Parathyroid adenoma (tissue), 2 donors: ENCODE results near the gene DTHD1.
A peak's percentile ranks its signal among the peaks of the same experiment; 100 is the strongest.

Source experiments
- H2AFZ ChIP-seq: fragments of 300-600 bp; sonication (generic); one replicate; pipeline ENCODE4 v1.7.0; 2017; ENCODE audit warnings: antibody characterized with exemption, mild to moderate bottlenecking
- H3K27ac ChIP-seq: fragments of 300-600 bp; sonication (generic); one replicate; pipeline ENCODE4 v1.7.0; 2017
- H3K27me3 ChIP-seq: fragments of 300-600 bp; sonication (generic); one replicate; pipeline ENCODE4 v1.7.0; 2017; ENCODE audit warnings: low read length; ENCODE audit not compliant: control insufficient read depth, insufficient read depth
- H3K36me3 ChIP-seq: fragments of 300-600 bp; sonication (generic); one replicate; pipeline ENCODE4 v1.7.0; 2017; ENCODE audit warnings: low read length; ENCODE audit not compliant: control insufficient read depth, insufficient read depth
- H3K4me1 ChIP-seq: fragments of 300-600 bp; sonication (generic); one replicate; pipeline ENCODE4 v1.7.0; 2017; ENCODE audit warnings: control low read depth
- H3K4me2 ChIP-seq: fragments of 300-600 bp; sonication (generic); one replicate; pipeline ENCODE4 v1.7.0; 2017; ENCODE audit warnings: low read length
- H3K4me3 ChIP-seq: fragments of 300-600 bp; sonication (generic); one replicate; pipeline ENCODE4 v1.7.0; 2017; ENCODE audit warnings: low read depth, low read length
- H3K79me2 ChIP-seq: fragments of 300-600 bp; sonication (generic); one replicate; pipeline ENCODE4 v1.7.0; 2017; ENCODE audit warnings: control low read depth
- H3K9ac ChIP-seq: fragments of 300-600 bp; sonication (generic); one replicate; pipeline ENCODE4 v1.7.0; 2017; ENCODE audit warnings: mild to moderate bottlenecking
- H3K9me3 ChIP-seq: fragments of 300-600 bp; sonication (generic); one replicate; pipeline ENCODE4 v1.7.0; 2017; ENCODE audit warnings: low read length; ENCODE audit not compliant: control insufficient read depth
- TF ChIP-seq, protein P1 (sequence below): fragments of 300-600 bp; sonication (generic); IDR thresholded peaks from one replicate; pipeline ENCODE4 v1.7.0; 2017; ENCODE audit warnings: antibody characterized with exemption, mild to moderate bottlenecking
- donor health status: primary hyperparathyroidism.

The DTHD1 gene

DNA sequence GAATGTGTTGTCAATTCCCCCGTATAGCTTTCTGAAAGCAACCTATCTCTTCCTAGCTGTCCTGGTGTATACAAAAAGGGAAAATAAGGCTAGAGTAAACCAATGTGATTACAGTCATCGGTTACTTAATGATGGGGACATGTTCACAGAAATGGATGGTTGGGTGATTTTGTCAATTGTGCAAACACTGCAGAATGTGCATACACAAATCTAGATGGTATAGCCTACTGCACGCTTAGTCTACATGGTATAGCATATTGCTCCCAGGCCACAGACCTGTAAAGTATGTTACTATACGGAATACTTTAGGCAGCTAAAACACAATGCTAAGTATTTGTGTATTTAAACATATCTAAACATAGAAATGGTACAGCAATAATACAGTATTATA lies 5.1 kb downstream of the DTHD1 start:
- Histone ChIP-seq H3K36me3 (no peaks in the 10 kb centered on the region), H3K27me3 (no peaks in the 10 kb centered on the region), H3K9ac (no peak overlapping the region), H3K4me2 (no peak overlapping the region), H3K4me1 (no peaks in the 10 kb centered on the region), H3K9me3 (no peaks in the 10 kb centered on the region), H3K79me2 (no peaks in the 10 kb centered on the region), H3K4me3 (no peak overlapping the region), H3K27ac (no peak overlapping the region), H2AFZ (no peak overlapping the region)
- TF ChIP-seq, protein P1, sequence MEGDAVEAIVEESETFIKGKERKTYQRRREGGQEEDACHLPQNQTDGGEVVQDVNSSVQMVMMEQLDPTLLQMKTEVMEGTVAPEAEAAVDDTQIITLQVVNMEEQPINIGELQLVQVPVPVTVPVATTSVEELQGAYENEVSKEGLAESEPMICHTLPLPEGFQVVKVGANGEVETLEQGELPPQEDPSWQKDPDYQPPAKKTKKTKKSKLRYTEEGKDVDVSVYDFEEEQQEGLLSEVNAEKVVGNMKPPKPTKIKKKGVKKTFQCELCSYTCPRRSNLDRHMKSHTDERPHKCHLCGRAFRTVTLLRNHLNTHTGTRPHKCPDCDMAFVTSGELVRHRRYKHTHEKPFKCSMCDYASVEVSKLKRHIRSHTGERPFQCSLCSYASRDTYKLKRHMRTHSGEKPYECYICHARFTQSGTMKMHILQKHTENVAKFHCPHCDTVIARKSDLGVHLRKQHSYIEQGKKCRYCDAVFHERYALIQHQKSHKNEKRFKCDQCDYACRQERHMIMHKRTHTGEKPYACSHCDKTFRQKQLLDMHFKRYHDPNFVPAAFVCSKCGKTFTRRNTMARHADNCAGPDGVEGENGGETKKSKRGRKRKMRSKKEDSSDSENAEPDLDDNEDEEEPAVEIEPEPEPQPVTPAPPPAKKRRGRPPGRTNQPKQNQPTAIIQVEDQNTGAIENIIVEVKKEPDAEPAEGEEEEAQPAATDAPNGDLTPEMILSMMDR, result no peak

DNA sequence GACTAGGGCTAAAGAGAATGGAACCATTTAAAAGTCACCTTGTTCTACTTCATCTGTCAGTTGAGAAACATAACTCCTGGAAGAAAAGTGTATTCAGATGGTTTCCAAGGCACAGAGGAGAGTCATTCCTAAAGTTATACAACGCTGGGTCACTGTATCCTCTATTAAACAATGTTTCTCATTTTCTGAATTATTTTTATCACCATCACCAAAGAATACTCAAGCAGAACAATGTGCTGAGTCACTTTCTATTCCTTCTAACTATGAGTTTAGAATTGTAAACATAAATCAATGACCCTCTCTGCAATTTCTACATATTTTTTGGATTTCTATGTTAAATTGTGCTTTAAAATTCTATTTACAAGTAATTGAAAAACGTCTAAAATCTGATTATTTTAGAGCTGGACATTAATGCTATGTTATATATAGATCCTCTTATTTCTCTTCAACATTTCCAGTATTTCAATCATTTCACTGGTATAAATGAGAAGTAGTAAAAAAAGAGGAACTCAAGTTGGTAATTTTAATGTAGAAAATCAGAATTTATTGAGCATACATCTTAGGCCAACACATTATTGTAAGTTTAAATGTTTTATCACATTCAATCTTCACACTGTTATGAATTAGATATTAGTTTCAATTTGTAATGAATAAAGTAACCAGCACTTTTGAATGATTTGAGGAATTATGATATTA lies 7.5 kb downstream of the DTHD1 start:
- H3K9ac ChIP-seq, result no peak overlapping the region
- TF ChIP-seq, protein P1, result no peak

GRCh38 chr4:36290641-36291040 lies 9.2 kb downstream of the DTHD1 start:
- Histone ChIP-seq H3K27me3 (no peaks in the 10 kb centered on the region), H3K27ac (no peak overlapping the region), H3K4me1 (peaks cover 5% of the 10 kb centered on the region)

More for the DNA sequence above, 7.5 kb downstream of the DTHD1 start:
- H3K4me3 ChIP-seq, result no peak overlapping the region
- peaks cover 5% of the 10 kb centered on the region for H3K4me1 ChIP-seq
- no peaks in the 10 kb centered on the region for H3K9me3 ChIP-seq
- no peak overlapping the region for H3K27ac ChIP-seq
- H3K36me3 ChIP-seq, result no peaks in the 10 kb centered on the region
- no peak overlapping the region for H3K4me2 ChIP-seq
- no peaks in the 10 kb centered on the region for H3K27me3 ChIP-seq
- no peaks in the 10 kb centered on the region for H3K79me2 ChIP-seq
- H2AFZ ChIP-seq, result no peak overlapping the region

DNA sequence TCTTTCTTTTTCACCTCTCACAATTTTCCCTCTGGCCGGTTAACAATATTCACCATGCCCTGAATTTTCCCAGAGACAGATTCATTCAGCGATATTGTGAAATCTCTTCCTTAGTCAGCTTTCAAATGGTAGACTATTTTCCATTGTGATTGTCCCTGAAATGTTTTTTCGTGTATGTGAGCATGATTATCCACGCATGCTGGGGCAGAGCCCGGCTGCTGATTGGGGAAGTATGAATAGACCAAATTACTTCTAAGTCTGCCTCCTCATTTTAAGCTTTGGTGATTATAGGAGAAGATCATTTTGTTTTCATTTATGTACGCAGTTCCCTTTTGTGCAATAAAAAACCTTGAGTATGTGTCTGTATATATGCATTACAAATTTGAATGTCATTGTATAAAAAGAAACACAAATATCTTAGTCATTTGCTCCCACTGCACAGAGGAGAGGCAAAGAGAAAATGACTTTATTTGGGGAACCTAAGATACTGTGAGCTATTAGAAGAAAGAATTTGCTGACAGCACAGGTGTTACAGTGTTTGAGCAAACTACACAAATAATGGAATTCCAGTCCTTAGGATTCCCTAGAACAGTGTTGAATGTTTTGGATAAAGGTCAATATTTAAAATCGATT lies 11.3 kb downstream of the DTHD1 start:
- no peaks in the 10 kb centered on the region for H3K36me3 ChIP-seq
- no peaks in the 10 kb centered on the region for H3K9me3 ChIP-seq

More at GRCh38 chr4:36290641-36291040, 9.2 kb downstream of the DTHD1 start:
- H3K79me2 ChIP-seq, result no peaks in the 10 kb centered on the region
- no peak overlapping the region for H2AFZ ChIP-seq
- no peak overlapping the region for H3K4me2 ChIP-seq
- H3K4me3 ChIP-seq, result no peak overlapping the region
- TF ChIP-seq, protein P1, result no peak
- H3K9me3 ChIP-seq, result no peaks in the 10 kb centered on the region
- no peak overlapping the region for H3K9ac ChIP-seq
- no peaks in the 10 kb centered on the region for H3K36me3 ChIP-seq

More for the DNA sequence above, 11.3 kb downstream of the DTHD1 start:
- H3K79me2 ChIP-seq, result no peaks in the 10 kb centered on the region
- H3K4me1 ChIP-seq, result peaks cover 5% of the 10 kb centered on the region
- H3K4me2 ChIP-seq, result peak overlapping the region; percentile 41
- no peak overlapping the region for H3K4me3 ChIP-seq
- no peak overlapping the region for H2AFZ ChIP-seq
- H3K9ac ChIP-seq, result no peak overlapping the region
- no peaks in the 10 kb centered on the region for H3K27me3 ChIP-seq
- H3K27ac ChIP-seq, result no peak overlapping the region
- TF ChIP-seq, protein P1, result no peak
